Activated T-cell treated with anti-CD3 and anti-CD28 coated beads, Interleukin-2, amount 50 U/mL, for 24 hours (primary cell): ENCODE results near the gene DEPDC4.
"Not testable (repeated sequence)": the region's sequence is repeated elsewhere in the genome, so short reads cannot be mapped to it uniquely, and the experiment has no call there.

Experiments used
- DNase-seq: peaks from one replicate; pipeline ENCODE4 v3.0.0-alpha.2; 2020
- H3K27ac Mint-ChIP-seq: 2 replicates; pipeline ENCODE4 v1.8.0; 2020; ENCODE audit warnings: mild to moderate bottlenecking, mixed read lengths
- H3K27me3 Mint-ChIP-seq: 2 replicates; pipeline ENCODE4 v1.8.0; 2020; ENCODE audit warnings: mixed read lengths
- H3K36me3 Mint-ChIP-seq: 2 replicates; pipeline ENCODE4 v1.8.0; 2020; ENCODE audit warnings: low read depth, mixed read lengths
- H3K4me1 Mint-ChIP-seq: 2 replicates; pipeline ENCODE4 v1.8.0; 2020; ENCODE audit warnings: low read depth, mixed read lengths
- H3K4me3 Mint-ChIP-seq: 2 replicates; pipeline ENCODE4 v1.8.0; 2020; ENCODE audit warnings: mild to moderate bottlenecking, moderate library complexity, mixed read lengths
- H3K9me3 Mint-ChIP-seq: 2 replicates; pipeline ENCODE4 v1.8.0; 2020; ENCODE audit warnings: mixed read lengths

Gene DEPDC4

GRCh38 chr12:100274291-100274690 lies 7.4 kb upstream of the DEPDC4 start:
- Mint-ChIP-seq H3K36me3 (peaks cover 29% of the 10 kb centered on the region), H3K27me3 (no peaks in the 10 kb centered on the region), H3K27ac (no peak overlapping the region), H3K4me1 (peaks cover 61% of the 10 kb centered on the region), H3K4me3 (no peak overlapping the region), H3K9me3 (no peaks in the 10 kb centered on the region)
- no peak for DNase-seq

- Mint-ChIP-seq H3K36me3 (peaks cover 29% of the 10 kb centered on the region), H3K27me3 (no peaks in the 10 kb centered on the region), H3K4me3 (no peak overlapping the region), H3K27ac (no peak overlapping the region), H3K9me3 (no peaks in the 10 kb centered on the region), H3K4me1 (peaks cover 61% of the 10 kb centered on the region)
- DNase-seq: no peak
Observed at GRCh38 chr12:100273782-100274181, 6.9 kb upstream of the DEPDC4 start.

DNA sequence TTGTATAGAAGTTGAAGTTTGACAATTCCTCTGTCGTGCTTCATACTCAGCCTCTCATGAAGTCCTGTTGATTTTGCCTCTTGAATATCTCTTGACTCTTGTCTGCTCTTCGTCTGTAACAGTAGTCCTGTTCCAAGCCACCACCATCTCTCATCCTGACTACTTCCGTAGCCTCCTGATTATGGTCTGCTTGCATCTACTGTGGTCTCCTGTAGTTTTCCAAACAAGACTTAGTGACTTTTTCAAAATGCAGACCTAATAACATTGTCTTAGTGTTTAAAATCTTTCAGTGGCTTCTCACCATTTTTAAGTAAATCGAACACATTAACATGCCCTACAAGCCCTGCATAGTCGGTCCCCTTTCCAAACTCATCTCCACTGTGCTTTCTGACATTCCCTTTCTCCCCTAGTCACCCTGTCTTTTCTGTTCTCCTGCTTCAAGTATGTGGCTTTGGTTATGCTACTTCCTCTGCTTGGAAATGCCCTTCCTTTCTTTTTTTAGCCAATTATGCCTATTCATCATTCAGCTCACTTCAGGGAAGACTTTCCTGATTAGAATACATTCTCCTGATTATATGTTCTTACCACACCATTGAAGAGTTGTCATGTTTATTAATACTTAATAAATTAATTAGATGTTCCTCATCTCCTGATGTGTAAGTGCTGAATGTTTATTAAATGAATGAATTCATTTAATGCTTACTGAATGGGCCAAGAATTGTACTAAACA lies 2.1 kb upstream of the DEPDC4 start:
- no peaks in the 10 kb centered on the region for H3K9me3 Mint-ChIP-seq
- no peak for DNase-seq
- H3K27me3 Mint-ChIP-seq: no peaks in the 10 kb centered on the region
- peaks cover 28% of the 10 kb centered on the region for H3K36me3 Mint-ChIP-seq
- peaks cover 50% of the 10 kb centered on the region for H3K4me1 Mint-ChIP-seq
- peak overlapping the region; percentile 3 for H3K27ac Mint-ChIP-seq
- H3K4me3 Mint-ChIP-seq: peak overlapping the region; percentile 97

DNA sequence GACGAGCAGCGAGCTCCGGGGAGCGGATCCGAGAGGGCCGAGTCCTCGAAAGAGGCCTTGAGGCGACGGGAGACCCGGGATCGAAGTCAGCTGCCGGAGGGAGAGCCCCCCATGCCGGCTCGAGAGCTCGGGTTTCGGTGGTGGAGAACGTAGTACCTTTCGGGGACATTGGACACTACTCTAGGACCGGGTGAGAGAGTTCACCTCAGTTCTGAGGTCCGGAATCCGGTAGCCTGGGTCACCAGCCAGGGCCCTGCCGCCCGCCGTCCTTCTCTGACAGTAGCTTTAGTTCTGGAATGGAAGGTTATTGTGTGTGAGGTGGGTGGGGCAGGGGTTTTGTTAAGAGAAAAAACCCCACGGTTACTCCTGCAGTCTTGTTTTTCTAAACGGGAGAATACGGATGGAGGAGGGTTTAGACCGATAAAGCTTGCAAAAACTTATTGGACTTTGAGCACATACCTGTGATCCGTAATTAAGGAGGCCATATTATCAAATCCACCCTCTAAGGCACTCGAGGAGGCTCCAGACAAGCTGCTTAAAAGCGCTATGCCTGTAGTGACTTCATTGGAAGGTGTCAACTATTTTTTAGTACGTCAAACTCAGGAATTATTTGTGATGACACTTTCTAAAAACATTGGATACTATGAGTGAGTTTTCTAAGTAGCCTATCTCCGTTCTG lies 863 bp upstream of the DEPDC4 start:
- peak overlapping the region; percentile 99 for H3K27ac Mint-ChIP-seq
- DNase-seq: no peak
- peak overlapping the region; percentile 97 for H3K4me3 Mint-ChIP-seq
- H3K4me1 Mint-ChIP-seq: peaks cover 37% of the 10 kb centered on the region
- no peaks in the 10 kb centered on the region for H3K27me3 Mint-ChIP-seq
- peaks cover 28% of the 10 kb centered on the region for H3K36me3 Mint-ChIP-seq
- H3K9me3 Mint-ChIP-seq: no peaks in the 10 kb centered on the region

GRCh38 chr12:100266585-100266834 lies 369 bp downstream of the DEPDC4 start:
- Mint-ChIP-seq H3K27ac (peak overlapping the region; percentile 99), H3K4me3 (peak overlapping the region; percentile 97), H3K27me3 (no peaks in the 10 kb centered on the region), H3K9me3 (no peaks in the 10 kb centered on the region), H3K36me3 (peaks cover 21% of the 10 kb centered on the region), H3K4me1 (peaks cover 27% of the 10 kb centered on the region)
- DNase-seq: no peak

- H3K27ac Mint-ChIP-seq: peak overlapping the region; percentile 99
- no peaks in the 10 kb centered on the region for H3K27me3 Mint-ChIP-seq
- peak overlapping the region; percentile 97 for H3K4me3 Mint-ChIP-seq
- no peaks in the 10 kb centered on the region for H3K9me3 Mint-ChIP-seq
- H3K4me1 Mint-ChIP-seq: peaks cover 25% of the 10 kb centered on the region
- no peak for DNase-seq
- H3K36me3 Mint-ChIP-seq: peaks cover 18% of the 10 kb centered on the region
Observed at GRCh38 chr12:100265732-100266584, 921 bp downstream of the DEPDC4 start.

- peaks cover 19% of the 10 kb centered on the region for H3K4me1 Mint-ChIP-seq
- H3K9me3 Mint-ChIP-seq: not testable (repeated sequence)
Observed at GRCh38 chr12:100265107-100265506, 1.8 kb downstream of the DEPDC4 start.

DNA sequence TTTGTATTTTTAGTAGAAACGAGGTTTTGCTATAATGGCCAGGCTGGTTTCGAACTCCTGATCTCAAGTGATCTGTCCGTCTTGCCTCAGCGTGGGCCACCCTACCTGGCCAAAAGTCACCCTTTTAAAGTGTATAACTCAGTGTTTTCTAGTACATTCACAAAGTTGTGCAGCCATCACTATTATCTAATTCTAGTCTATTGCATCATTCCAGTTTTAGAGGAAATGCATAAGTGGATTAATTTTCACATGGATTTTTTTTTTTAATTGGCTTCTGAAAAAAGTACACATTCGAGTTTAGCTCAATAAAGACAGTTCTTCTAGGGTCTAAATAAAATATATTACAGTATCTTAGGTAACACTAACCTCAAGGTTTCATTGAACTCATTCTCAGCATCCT lies 3.7 kb downstream of the DEPDC4 start:
- no peak for DNase-seq
- no peaks in the 10 kb centered on the region for H3K9me3 Mint-ChIP-seq
- peaks cover 11% of the 10 kb centered on the region for H3K36me3 Mint-ChIP-seq
- H3K27me3 Mint-ChIP-seq: no peaks in the 10 kb centered on the region
- no peak overlapping the region for H3K27ac Mint-ChIP-seq
- no peak overlapping the region for H3K4me3 Mint-ChIP-seq
- peaks cover 4% of the 10 kb centered on the region for H3K4me1 Mint-ChIP-seq

More at GRCh38 chr12:100265107-100265506, 1.8 kb downstream of the DEPDC4 start:
- H3K4me3 Mint-ChIP-seq, H3K27ac Mint-ChIP-seq, H3K27me3 Mint-ChIP-seq, DNase-seq: not testable (repeated sequence)
- H3K36me3 Mint-ChIP-seq: peaks cover 15% of the 10 kb centered on the region

GRCh38 chr12:100258127-100258526 lies 8.8 kb downstream of the DEPDC4 start:
- Mint-ChIP-seq H3K27me3 (no peaks in the 10 kb centered on the region), H3K4me3 (no peak overlapping the region), H3K27ac (no peak overlapping the region), H3K36me3 (no peaks in the 10 kb centered on the region), H3K4me1 (peaks cover 2% of the 10 kb centered on the region), H3K9me3 (no peaks in the 10 kb centered on the region)
- no peak for DNase-seq

- Mint-ChIP-seq H3K27ac (no peak overlapping the region), H3K4me3 (no peak overlapping the region), H3K4me1 (peaks cover 2% of the 10 kb centered on the region)
Observed at GRCh38 chr12:100254876-100255275, 12.0 kb downstream of the DEPDC4 start.

DNA sequence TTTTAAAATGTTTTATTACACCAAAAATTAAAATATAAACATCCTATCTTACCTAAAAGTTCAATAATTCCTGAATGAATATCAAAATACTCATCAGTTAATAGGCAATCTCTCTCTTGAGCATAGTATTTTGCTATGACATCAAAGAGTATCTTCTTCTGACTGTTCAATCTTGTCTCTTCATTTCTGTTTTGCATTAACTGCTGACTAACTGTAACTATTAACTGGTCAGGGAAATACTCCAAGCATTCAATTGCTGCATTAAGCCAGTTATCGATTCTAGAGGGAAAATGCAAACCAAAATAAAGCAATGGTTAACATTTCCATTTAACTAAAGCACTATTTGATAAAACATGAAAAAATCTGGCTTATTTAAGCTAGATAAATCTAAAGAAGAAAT lies 13.4 kb downstream of the DEPDC4 start:
- H3K27me3 Mint-ChIP-seq: no peaks in the 10 kb centered on the region
- no peaks in the 10 kb centered on the region for H3K9me3 Mint-ChIP-seq
- H3K4me3 Mint-ChIP-seq: no peak overlapping the region
- no peak overlapping the region for H3K27ac Mint-ChIP-seq
- no peaks in the 10 kb centered on the region for H3K36me3 Mint-ChIP-seq
- no peak for DNase-seq
- peaks cover 2% of the 10 kb centered on the region for H3K4me1 Mint-ChIP-seq

More at GRCh38 chr12:100254876-100255275, 12.0 kb downstream of the DEPDC4 start:
- Mint-ChIP-seq H3K27me3 (no peaks in the 10 kb centered on the region), H3K9me3 (no peaks in the 10 kb centered on the region), H3K36me3 (no peaks in the 10 kb centered on the region)
- no peak for DNase-seq

DNA sequence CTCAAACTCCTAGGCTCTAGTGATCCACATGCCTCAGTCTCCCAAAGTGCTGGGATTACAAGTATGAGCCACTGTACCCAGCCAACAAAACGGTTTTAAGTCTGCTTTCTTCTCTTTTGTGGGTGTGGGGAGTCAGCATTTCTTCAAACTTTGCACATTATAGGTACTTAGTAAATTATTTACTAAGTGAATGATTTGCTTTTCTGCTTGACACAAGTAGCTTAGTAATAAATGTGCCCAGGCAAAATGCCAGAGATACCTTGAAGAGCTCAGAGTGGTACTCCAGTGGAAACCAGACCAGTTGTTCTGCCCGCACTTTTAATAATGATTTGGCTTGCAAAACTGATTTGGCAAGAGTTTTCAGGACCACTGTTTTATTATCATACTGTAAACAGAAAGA lies 15.0 kb downstream of the DEPDC4 start:
- H3K36me3 Mint-ChIP-seq: no peaks in the 10 kb centered on the region
- no peak overlapping the region for H3K4me3 Mint-ChIP-seq
- no peak for DNase-seq
- H3K4me1 Mint-ChIP-seq: no peaks in the 10 kb centered on the region
- no peaks in the 10 kb centered on the region for H3K9me3 Mint-ChIP-seq
- H3K27ac Mint-ChIP-seq: no peak overlapping the region
- no peaks in the 10 kb centered on the region for H3K27me3 Mint-ChIP-seq

- Mint-ChIP-seq H3K4me3 (no peak overlapping the region), H3K27ac (no peak overlapping the region)
Observed at GRCh38 chr12:100249941-100250340, 16.9 kb downstream of the DEPDC4 start.

DNA sequence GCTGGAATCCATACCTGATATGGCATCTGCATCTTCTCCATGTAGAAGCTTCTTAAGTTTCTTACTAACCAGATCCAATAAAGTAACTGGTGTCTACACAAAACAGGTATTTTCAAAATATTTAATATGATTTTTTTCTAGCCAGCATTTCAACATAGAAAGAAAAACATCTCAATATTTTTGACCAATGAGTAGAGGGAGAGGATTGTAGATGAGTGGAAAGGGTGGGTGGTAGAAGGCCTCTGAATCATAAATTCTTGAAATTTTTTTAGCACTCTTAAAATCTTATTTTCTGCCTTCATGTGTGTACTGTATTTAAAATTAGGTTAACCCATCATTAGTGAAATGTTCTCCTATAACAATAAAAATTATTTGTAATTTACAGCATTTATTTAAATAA lies 18.0 kb downstream of the DEPDC4 start:
- Mint-ChIP-seq H3K27me3 (no peaks in the 10 kb centered on the region), H3K36me3 (no peaks in the 10 kb centered on the region), H3K27ac (no peak overlapping the region), H3K4me1 (no peaks in the 10 kb centered on the region), H3K9me3 (no peaks in the 10 kb centered on the region), H3K4me3 (no peak overlapping the region)
- no peak for DNase-seq

More at GRCh38 chr12:100249941-100250340, 16.9 kb downstream of the DEPDC4 start:
- no peaks in the 10 kb centered on the region for H3K4me1 Mint-ChIP-seq
- no peak for DNase-seq
- no peaks in the 10 kb centered on the region for H3K36me3 Mint-ChIP-seq
- no peaks in the 10 kb centered on the region for H3K9me3 Mint-ChIP-seq
- H3K27me3 Mint-ChIP-seq: no peaks in the 10 kb centered on the region

- Mint-ChIP-seq H3K27ac (no peak overlapping the region), H3K9me3 (no peaks in the 10 kb centered on the region), H3K4me3 (no peak overlapping the region), H3K27me3 (no peaks in the 10 kb centered on the region), H3K36me3 (no peaks in the 10 kb centered on the region), H3K4me1 (no peaks in the 10 kb centered on the region)
- no peak for DNase-seq
Observed at GRCh38 chr12:100247765-100248164, 19.1 kb downstream of the DEPDC4 start.
